BJ (cell line): ENCODE data around the gene CCDC186. TPM values are rescaled to one million over a fixed set of nuclear protein-coding genes. Genes with fewer than 3 reads are reported as not detected.

Experiments
- CTCF ChIA-PET: fragments of 350-600 bp; formaldehyde crosslinking; extraction: SDS; loops from one replicate; lab custom pipeline; 2021; ENCODE audit warnings: antibody characterized with exemption, inconsistent platforms; lab: Yijun Ruan, JAX
- POLR2A ChIA-PET: fragments of 300-600 bp; sonication (Branson Sonifier 250); formaldehyde crosslinking; extraction: SDS; loops from one replicate; lab custom pipeline; 2021; ENCODE audit warnings: antibody characterized with exemption; lab: Charles Lee
- DNase-seq: peaks from one replicate; pipeline ENCODE4 v3.0.0-alpha.2; 2011; ENCODE audit warnings: low read depth
- H3K27me3 ChIP-seq: 2 replicates; pipeline ENCODE4 v1.6.0; 2011; ENCODE audit warnings: low read length; ENCODE audit not compliant: control insufficient read depth, insufficient read depth
- H3K36me3 ChIP-seq: 2 replicates; pipeline ENCODE4 v1.5.1; 2011; ENCODE audit warnings: low read length; ENCODE audit not compliant: control insufficient read depth, insufficient read depth
- H3K4me3 ChIP-seq: 2 replicates; pipeline ENCODE4 v1.5.1; 2011; ENCODE audit warnings: low read depth, mild to moderate bottlenecking, control low read depth, low read length
- polyA minus RNA-seq: library from RNA; depleted of rRNA, polyadenylated mRNA; stranded (reverse); fragments of >200 nt; gene quantifications from 2 replicates; pipeline ENCODE4 v1.2.3, GENCODE V29; 2011; rRNA and poly(A)+ RNA removed
- polyA plus RNA-seq: library from polyadenylated mRNA; depleted of rRNA; stranded (reverse); fragments of >200 nt; gene quantifications from 2 replicates; pipeline ENCODE4 v1.2.3, GENCODE V29; 2011; rRNA removed
- TF ChIP-seq, protein P1 (sequence below): IDR thresholded peaks from 2 replicates; pipeline ENCODE4 v1.5.1; 2011; ENCODE audit warnings: low read depth, mild to moderate bottlenecking, control low read depth, inconsistent platforms, low read length, moderate library complexity; ENCODE audit not compliant: insufficient read depth

Gene CCDC186
- polyA plus RNA-seq (2.2 and 5.4 TPM in 2 replicates), polyA minus RNA-seq (3.0 and 4.3 TPM in 2 replicates)

DNA sequence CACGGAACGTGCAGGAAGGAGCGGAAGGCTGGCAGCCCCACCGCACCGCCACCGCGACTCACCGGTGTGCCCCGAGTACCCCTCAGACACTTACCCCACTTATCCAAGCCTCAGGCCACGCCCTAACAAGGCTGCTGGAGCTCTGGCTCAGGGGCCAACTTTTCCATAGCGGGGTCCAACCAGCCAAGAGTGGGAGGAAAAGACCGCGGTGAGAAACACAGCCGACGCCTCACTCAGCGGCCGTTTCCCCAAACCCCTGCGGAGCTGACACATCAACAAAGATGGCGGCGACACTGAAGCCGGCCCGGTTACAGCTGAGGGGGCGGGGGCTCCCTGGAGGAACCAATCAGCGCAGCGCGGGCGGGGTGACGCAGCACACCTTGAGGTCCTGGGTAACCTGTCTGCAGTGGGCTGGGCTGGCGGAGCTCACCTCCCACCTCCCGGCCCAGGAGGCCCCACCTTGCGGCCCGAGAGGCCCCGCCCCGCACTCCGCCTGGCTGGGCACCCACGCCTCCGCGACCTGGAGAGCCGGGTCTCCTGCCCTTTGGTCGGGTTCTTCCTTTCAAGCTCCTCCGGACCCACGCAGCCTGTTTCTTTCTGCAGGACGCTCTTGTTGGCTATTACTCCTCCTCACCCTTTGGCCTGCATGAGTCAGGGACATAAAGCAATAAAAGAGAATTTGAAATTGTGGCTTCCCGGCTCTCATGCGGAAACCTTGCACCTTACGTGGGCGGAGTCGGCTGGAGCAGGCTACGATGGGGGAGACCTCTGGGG is at the start of gene CCDC186:
CCDC186 (minus strand) TSS at position 283 of the 774 bp plus-strand sequence. CDS start 10,935 bp downstream, outside the sequence.
- TF ChIP-seq, protein P1, sequence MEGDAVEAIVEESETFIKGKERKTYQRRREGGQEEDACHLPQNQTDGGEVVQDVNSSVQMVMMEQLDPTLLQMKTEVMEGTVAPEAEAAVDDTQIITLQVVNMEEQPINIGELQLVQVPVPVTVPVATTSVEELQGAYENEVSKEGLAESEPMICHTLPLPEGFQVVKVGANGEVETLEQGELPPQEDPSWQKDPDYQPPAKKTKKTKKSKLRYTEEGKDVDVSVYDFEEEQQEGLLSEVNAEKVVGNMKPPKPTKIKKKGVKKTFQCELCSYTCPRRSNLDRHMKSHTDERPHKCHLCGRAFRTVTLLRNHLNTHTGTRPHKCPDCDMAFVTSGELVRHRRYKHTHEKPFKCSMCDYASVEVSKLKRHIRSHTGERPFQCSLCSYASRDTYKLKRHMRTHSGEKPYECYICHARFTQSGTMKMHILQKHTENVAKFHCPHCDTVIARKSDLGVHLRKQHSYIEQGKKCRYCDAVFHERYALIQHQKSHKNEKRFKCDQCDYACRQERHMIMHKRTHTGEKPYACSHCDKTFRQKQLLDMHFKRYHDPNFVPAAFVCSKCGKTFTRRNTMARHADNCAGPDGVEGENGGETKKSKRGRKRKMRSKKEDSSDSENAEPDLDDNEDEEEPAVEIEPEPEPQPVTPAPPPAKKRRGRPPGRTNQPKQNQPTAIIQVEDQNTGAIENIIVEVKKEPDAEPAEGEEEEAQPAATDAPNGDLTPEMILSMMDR, result no peak
- H3K36me3 ChIP-seq, result no peaks in the 10 kb centered on the region
- no peak for DNase-seq
- CTCF ChIA-PET, result interaction anchor here (0.5 to 1.2 kb wide), 2 partner anchors 25 to 707 kb away, joined by 3 read pairs; no protein-coding TSS in a partner anchor
- peak within 1 kb of the TSS; percentile 99 for H3K4me3 ChIP-seq
- POLR2A ChIA-PET, result no interaction called here
- H3K27me3 ChIP-seq, result no peaks in the 10 kb centered on the region

DNA sequence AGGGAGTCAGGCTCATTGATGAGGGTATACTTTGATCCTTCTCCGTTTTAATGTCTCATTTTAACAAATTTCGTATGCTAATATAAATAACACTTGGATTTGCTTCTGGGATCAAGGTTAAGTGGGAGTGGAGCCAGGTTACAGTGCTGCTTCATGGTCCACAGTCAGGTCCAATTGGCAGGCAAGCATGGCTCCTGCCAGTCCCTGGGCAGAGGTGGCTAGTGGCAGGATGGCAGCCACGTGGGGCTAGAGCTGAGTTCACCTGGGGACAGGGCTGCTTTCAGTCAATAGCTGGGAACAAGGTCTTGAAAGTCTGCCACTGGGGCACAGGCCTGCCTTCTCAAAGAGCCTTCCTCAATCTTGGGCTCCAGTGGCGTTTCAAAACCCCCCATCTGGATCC is 49.1 kb upstream of the CCDC186 start:
- POLR2A ChIA-PET, result no interaction called here
- TF ChIP-seq, protein P1, result no peak
- Histone ChIP-seq H3K36me3 (no peaks in the 10 kb centered on the region), H3K4me3 (no peak overlapping the region), H3K27me3 (peaks cover 6% of the 10 kb centered on the region)
- no peak for DNase-seq
- CTCF ChIA-PET, result no interaction called here

DNA sequence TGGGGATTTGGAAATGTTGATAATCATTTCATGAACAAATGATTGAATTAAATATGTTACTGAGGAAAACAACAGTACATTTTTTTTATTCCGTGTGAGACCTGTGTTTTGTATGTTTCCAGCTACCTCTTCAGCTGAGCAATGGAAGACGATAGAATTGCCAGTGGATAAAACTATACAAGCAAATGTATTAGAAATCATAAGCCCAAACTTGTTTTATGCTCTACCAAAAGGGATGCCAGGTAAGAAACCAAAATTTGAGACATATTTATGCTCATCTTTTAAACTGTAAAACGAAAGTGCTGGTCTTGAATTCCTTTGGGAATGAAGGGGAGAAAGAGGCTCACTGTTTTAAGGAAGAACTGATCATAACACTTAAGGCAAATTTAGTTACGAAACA is 47.2 kb upstream of the CCDC186 start:
- Histone ChIP-seq H3K4me3 (no peak overlapping the region), H3K27me3 (peaks cover 7% of the 10 kb centered on the region), H3K36me3 (no peaks in the 10 kb centered on the region)
- no peak for DNase-seq
- POLR2A ChIA-PET, result no interaction called here
- CTCF ChIA-PET, result interaction anchor here (1.4 kb wide), 1 partner anchor 14 kb away, joined by 4 read pairs; no protein-coding TSS in a partner anchor
- TF ChIP-seq, protein P1, result no peak

DNA sequence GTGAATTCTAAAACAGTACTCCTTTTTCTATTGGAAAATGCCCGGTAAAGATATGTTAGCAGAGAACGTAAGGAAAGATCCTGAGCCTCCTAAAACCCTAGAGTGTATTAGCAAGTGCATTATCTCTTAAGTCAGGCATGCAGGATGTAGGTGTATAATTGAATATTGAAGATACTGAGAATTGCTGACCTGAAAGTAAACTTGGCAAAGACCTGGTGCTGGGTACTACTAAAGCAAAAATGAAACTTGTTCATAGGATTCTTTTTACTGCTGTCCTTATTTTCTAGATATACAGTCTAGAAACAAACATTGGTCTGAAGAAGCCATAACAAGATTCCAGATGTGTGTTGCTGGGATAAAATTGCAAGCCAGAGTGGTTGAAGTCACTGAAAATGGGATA is 46.3 kb upstream of the CCDC186 start:
- peaks cover 6% of the 10 kb centered on the region for H3K27me3 ChIP-seq

DNA sequence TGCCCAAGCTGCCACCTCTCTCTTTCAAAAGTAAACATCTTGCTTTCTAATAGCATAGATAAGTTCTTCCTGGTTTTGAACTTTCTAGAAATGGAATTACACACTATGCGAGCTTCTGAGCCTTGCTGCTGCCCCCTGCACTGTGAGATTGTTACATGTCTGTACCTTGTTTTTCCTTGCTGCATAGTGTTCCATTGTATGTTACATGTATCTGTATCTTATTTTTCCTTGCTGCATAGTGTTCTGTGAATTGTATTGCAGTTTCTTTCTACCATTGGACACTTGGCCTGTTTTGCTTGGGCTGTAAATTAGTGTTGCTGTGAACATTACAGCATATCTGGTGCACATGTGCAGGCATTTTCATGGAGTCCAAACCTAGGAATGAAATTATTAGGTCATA is 41.0 kb upstream of the CCDC186 start:
- H3K36me3 ChIP-seq, result no peaks in the 10 kb centered on the region
- H3K27me3 ChIP-seq, result peaks cover 3% of the 10 kb centered on the region; the same call in 1 of the 2 replicates
- DNase-seq, result no peak
- POLR2A ChIA-PET, result interaction anchor here (0.7 kb wide), 1 partner anchor 21 kb away, joined by 3 read pairs; no protein-coding TSS in a partner anchor
- CTCF ChIA-PET, result interaction anchor here (1.3 kb wide), 1 partner anchor 10 kb away, joined by 3 read pairs; no protein-coding TSS in a partner anchor
- H3K4me3 ChIP-seq, result no peak overlapping the region
- TF ChIP-seq, protein P1, result no peak

More for the DNA sequence above, 46.3 kb upstream of the CCDC186 start:
- DNase-seq, result no peak
- Histone ChIP-seq H3K4me3 (no peak overlapping the region), H3K36me3 (no peaks in the 10 kb centered on the region)
- ChIA-PET POLR2A (no interaction called here), CTCF (no interaction called here)
- TF ChIP-seq, protein P1, result no peak
